Panc1 (cell line): ENCODE data around the gene JMJD4. TPM values are rescaled to one million over a fixed set of nuclear protein-coding genes. Genes with fewer than 3 reads are reported as not detected.

Source experiments
- ATAC-seq: fragments of 200-7000 bp; cut with Tn5 transposase; 2 replicates; pipeline ENCODE4 v1.9.1; 2020; ENCODE audit warnings: mild to moderate bottlenecking, moderate library complexity
- BruUV-seq: library from RNA; stranded (reverse); fragments of 400-500 nt; replicated peaks from 2 replicates; lab custom pipeline; 2021; lab: Mats Ljungman, UMichigan
- CTCF ChIA-PET: fragments of 300-600 bp; sonication (Branson Sonifier 250); formaldehyde crosslinking; loops from one replicate; lab custom pipeline; 2022; ENCODE audit warnings: antibody characterized with exemption; lab: Charles Lee
- POLR2A ChIA-PET: fragments of 300-600 bp; sonication (Branson Sonifier 250); formaldehyde crosslinking; loops from one replicate; lab custom pipeline; 2022; ENCODE audit warnings: antibody characterized with exemption; lab: Charles Lee
- DNase-seq: peaks from one replicate; pipeline ENCODE4 v3.0.0-alpha.2; 2010; ENCODE audit warnings: low read depth, low spot score
- H3K27ac ChIP-seq: 2 replicates; pipeline ENCODE4 v1.5.1; 2011; ENCODE audit warnings: mild to moderate bottlenecking, low read length, inconsistent platforms
- H3K27me3 ChIP-seq: fragments of 200-500 bp; sonication (Bioruptor generic); 2 replicates; pipeline ENCODE4 v1.6.0; 2014; ENCODE audit warnings: low read length, inconsistent platforms; ENCODE audit not compliant: control insufficient read depth, insufficient read depth
- H3K36me3 ChIP-seq: fragments of 200-500 bp; sonication (Bioruptor generic); 2 replicates; pipeline ENCODE4 v1.5.1; 2014; ENCODE audit warnings: inconsistent platforms, mild to moderate bottlenecking, low read length, moderate library complexity; ENCODE audit not compliant: control insufficient read depth, insufficient read depth
- H3K4me1 ChIP-seq: 2 replicates; pipeline ENCODE4 v1.5.1; 2011; ENCODE audit warnings: inconsistent platforms, mild to moderate bottlenecking, low read length, moderate library complexity; ENCODE audit not compliant: control insufficient read depth, insufficient read depth
- H3K4me3 ChIP-seq, 2 experiments: 2 replicates each; pipeline ENCODE4 v1.5.1; 2011 to 2012; ENCODE audit warnings: low read depth in 2 of 2, low read length in 2 of 2, mild to moderate bottlenecking in 2 of 2, inconsistent platforms in 1 of 2, moderate library complexity in 1 of 2
- H3K9me3 ChIP-seq: fragments of 200-500 bp; sonication (Bioruptor generic); 2 replicates; pipeline ENCODE4 v1.5.1; 2014; ENCODE audit warnings: low read depth, mild to moderate bottlenecking, inconsistent platforms, low read length, moderate library complexity; ENCODE audit not compliant: control insufficient read depth, insufficient read depth
- CTCF ChIP-seq: fragments of 450-650 bp; IDR thresholded peaks from 2 replicates; pipeline ENCODE4 v1.5.1; 2017; ENCODE audit warnings: mild to moderate bottlenecking
- POLR2AphosphoS5 ChIP-seq: IDR thresholded peaks from 2 replicates; pipeline ENCODE4 v1.6.1; 2012; ENCODE audit warnings: mild to moderate bottlenecking, low read depth, low read length, moderate library complexity
- REST ChIP-seq, 2 experiments: IDR thresholded peaks; 2 replicates each; pipeline ENCODE4 v1.6.1; 2011 to 2012; ENCODE audit warnings: low read depth in 2 of 2, control low read depth in 1 of 2, low read length in 1 of 2, mild to moderate bottlenecking in 1 of 2, moderate library complexity in 1 of 2; ENCODE audit not compliant: insufficient read depth in 1 of 2
- SIN3A ChIP-seq: IDR thresholded peaks from 2 replicates; pipeline ENCODE4 v1.6.1; 2012; ENCODE audit warnings: low read depth, mild to moderate bottlenecking, low read length, moderate library complexity, borderline replicate concordance; ENCODE audit not compliant: insufficient read depth
- TCF7L2 ChIP-seq: IDR thresholded peaks from 2 replicates; pipeline ENCODE4 v1.6.1; 2011; ENCODE audit warnings: mild to moderate bottlenecking, low read depth, low read length, inconsistent platforms
- in situ Hi-C: cut with HindIII; loops from 2 replicates; pipeline ENCODE4 v1.10.0; 2016; ENCODE audit warnings: low sequenced_read_pairs, low pct_unique_long_range_greater_than_20kb
- intact Hi-C: fragments of 100-400 bp; cut with micrococcal nuclease; formaldehyde crosslinking; loops from one replicate; pipeline ENCODE4 v1.10.0; 2022; ENCODE audit not compliant: unreplicated experiment
- total RNA-seq: library from RNA; stranded (reverse); gene quantifications from one replicate; pipeline ENCODE4 v1.2.1, GENCODE V29; 2021; ENCODE audit not compliant: unreplicated experiment

JMJD4 gene
- total RNA-seq, 1 experiment from 2014 or later, result 27.7 TPM

- H3K27me3 ChIP-seq, result no peaks in the 10 kb centered on the region
- in situ Hi-C loops (no loop called here), intact Hi-C loops (no loop called here)
- no peak overlapping the region for H3K27ac ChIP-seq
- BruUV-seq, result no TSS peak
- H3K9me3 ChIP-seq, result no peaks in the 10 kb centered on the region
- ChIA-PET CTCF (no interaction called here), POLR2A (no interaction called here)
- TF ChIP-seq SIN3A (no peak), CTCF (no peak), TCF7L2 (no peak), POLR2AphosphoS5 (no peak), REST (IDR thresholded peaks at IDR 0.05; ENCODE audit: insufficient read depth in 1 of 2, low read depth in 2 of 2, low read length in 1 of 2) (no peak)
- H3K4me3 ChIP-seq, result no peak overlapping the region
- ATAC-seq (peak; percentile 47; the same call in 1 of the 2 replicates), DNase-seq (no peak)
- no peaks in the 10 kb centered on the region; the same call in 1 of the 2 replicates for H3K36me3 ChIP-seq
- H3K4me1 ChIP-seq, result no peaks in the 10 kb centered on the region; the same call in 1 of the 2 replicates
These were observed 7.9 kb upstream of the JMJD4 start for GRCh38 chr1:227742738-227743715.

GRCh38 chr1:227741166-227741870 is 6.2 kb upstream of the JMJD4 start:
- no TSS peak for BruUV-seq
- H3K9me3 ChIP-seq, result no peaks in the 10 kb centered on the region
- in situ Hi-C loops (no loop called here), intact Hi-C loops (no loop called here)
- CTCF ChIA-PET, result no interaction called here
- no peaks in the 10 kb centered on the region for H3K27me3 ChIP-seq
- H3K27ac ChIP-seq, result no peak overlapping the region
- DNase-seq (no peak), ATAC-seq (no peak)
- H3K36me3 ChIP-seq, result no peaks in the 10 kb centered on the region; the same call in 1 of the 2 replicates
- no peaks in the 10 kb centered on the region; the same call in 1 of the 2 replicates for H3K4me1 ChIP-seq
- no peak overlapping the region for H3K4me3 ChIP-seq
- POLR2A ChIA-PET, result no interaction called here
- TF ChIP-seq TCF7L2, result no peak
- TF ChIP-seq POLR2AphosphoS5, result no peak
- TF ChIP-seq CTCF, result no peak
- TF ChIP-seq REST (IDR thresholded peaks at IDR 0.05; ENCODE audit: insufficient read depth in 1 of 2, low read depth in 2 of 2, low read length in 1 of 2), result no peak
- TF ChIP-seq SIN3A, result no peak
